ENCODE data around the gene FOXL2NB. TPM values are rescaled to one million over a fixed set of nuclear protein-coding genes. Genes with fewer than 3 reads are reported as not detected.

The FOXL2NB gene
- total RNA-seq, 1 experiment from 2014 or later, result 0.31 TPM

DNA sequence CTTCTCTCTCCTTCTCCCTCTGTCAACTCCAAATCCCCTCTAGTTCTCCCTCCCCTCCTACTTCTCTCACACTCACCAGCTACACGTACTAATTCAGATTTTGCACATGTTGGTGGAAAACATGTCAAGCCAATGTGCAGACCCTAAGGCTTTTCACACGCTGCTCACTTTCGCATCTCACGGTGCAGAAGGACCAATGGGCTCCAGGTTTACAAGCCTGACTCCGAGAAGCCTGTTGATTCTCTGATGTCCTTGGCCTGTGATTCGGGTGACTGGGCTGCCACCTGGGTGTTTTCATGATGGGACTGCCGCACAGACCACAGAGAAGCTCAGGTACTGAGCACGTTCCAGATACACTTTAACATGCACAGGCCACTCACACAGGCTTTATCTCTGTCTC lies 3.7 kb downstream of the FOXL2NB start:
- no peak overlapping the region for H3T11ph ChIP-seq (ENCODE audit: low read length)
- H2BK15ac ChIP-seq (ENCODE audit: low read depth, low read length), result no peak overlapping the region
- peak; percentile 27 for DNase-seq
- Mint-ChIP-seq H3K4me3 (peak overlapping the region; percentile 40 to 81), H3K27ac (no peak overlapping the region), H3K4me1 (peaks cover 27% of the 10 kb centered on the region in 2 experiments), H3K36me3 (ENCODE audit: insufficient read depth in 1 of 3, low read depth in 3 of 3) (peaks cover 0 to 7% (median 0%) of the 10 kb centered on the region in 3 experiments; a peak in 2 of 7 replicates), H3K27me3 (ENCODE audit: low read depth) (peaks cover 99% of the 10 kb centered on the region), H3K9me3 (peaks cover 0 to 2% of the 10 kb centered on the region in 2 experiments; a peak in 2 of 5 replicates)
- H2AFZ ChIP-seq (ENCODE audit: low read length), result no peak overlapping the region
- H2BK5ac ChIP-seq (ENCODE audit: insufficient read length, low read length), result no peak overlapping the region
- H3K4ac ChIP-seq (ENCODE audit: low read depth, low read length), result no peak overlapping the region
- no peak overlapping the region for H3K9ac ChIP-seq (ENCODE audit: extremely low read depth, insufficient read length, low read length)
- H4K8ac ChIP-seq (replicated peaks; ENCODE audit: insufficient read length, low read depth, low read length), result no peak overlapping the region
- H2BK20ac ChIP-seq (ENCODE audit: low read depth, low read length, poor library complexity, severe bottlenecking), result no peak overlapping the region
- no peak overlapping the region for H4K91ac ChIP-seq (ENCODE audit: insufficient read length, low read depth, low read length)
- H3K4me2 ChIP-seq (ENCODE audit: insufficient read depth, insufficient read length, low read length), result peak overlapping the region; percentile 30
- H4K5ac ChIP-seq (ENCODE audit: insufficient read length, low read depth, low read length), result no peak overlapping the region
- no peak overlapping the region for H2BK120ac ChIP-seq (ENCODE audit: low read depth, low read length, poor library complexity, severe bottlenecking)
- H4K20me1 ChIP-seq (ENCODE audit: control insufficient read depth, insufficient read depth, insufficient read length), result no peaks in the 10 kb centered on the region
- H3K79me1 ChIP-seq (ENCODE audit: insufficient read depth, low read depth, low read length, poor library complexity, severe bottlenecking), result no peaks in the 10 kb centered on the region
- H3K56ac ChIP-seq (ENCODE audit: insufficient read length, low read depth, low read length), result no peak overlapping the region
- H3K23me2 ChIP-seq (ENCODE audit: insufficient read length, low read depth, low read length, poor library complexity, severe bottlenecking), result peaks cover 24% of the 10 kb centered on the region
- H3K14ac ChIP-seq (ENCODE audit: insufficient read depth, low read length), result no peak overlapping the region
- TF ChIP-seq, protein P1, sequence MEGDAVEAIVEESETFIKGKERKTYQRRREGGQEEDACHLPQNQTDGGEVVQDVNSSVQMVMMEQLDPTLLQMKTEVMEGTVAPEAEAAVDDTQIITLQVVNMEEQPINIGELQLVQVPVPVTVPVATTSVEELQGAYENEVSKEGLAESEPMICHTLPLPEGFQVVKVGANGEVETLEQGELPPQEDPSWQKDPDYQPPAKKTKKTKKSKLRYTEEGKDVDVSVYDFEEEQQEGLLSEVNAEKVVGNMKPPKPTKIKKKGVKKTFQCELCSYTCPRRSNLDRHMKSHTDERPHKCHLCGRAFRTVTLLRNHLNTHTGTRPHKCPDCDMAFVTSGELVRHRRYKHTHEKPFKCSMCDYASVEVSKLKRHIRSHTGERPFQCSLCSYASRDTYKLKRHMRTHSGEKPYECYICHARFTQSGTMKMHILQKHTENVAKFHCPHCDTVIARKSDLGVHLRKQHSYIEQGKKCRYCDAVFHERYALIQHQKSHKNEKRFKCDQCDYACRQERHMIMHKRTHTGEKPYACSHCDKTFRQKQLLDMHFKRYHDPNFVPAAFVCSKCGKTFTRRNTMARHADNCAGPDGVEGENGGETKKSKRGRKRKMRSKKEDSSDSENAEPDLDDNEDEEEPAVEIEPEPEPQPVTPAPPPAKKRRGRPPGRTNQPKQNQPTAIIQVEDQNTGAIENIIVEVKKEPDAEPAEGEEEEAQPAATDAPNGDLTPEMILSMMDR (conservative IDR thresholded peaks at IDR 0.05), result no peak
- H3K79me2 ChIP-seq (ENCODE audit: insufficient read depth, low read length), result no peaks in the 10 kb centered on the region
- H3K18ac ChIP-seq (ENCODE audit: insufficient read length, low read depth, low read length), result no peak overlapping the region
- peaks cover 7% of the 10 kb centered on the region; the same call in 1 of the 2 replicates for H3K4me1 ChIP-seq (ENCODE audit: insufficient read depth, low read length)
- no peak overlapping the region for H3K27ac ChIP-seq (ENCODE audit: insufficient read length, low read depth, low read length)
- no peak overlapping the region for H2BK12ac ChIP-seq (ENCODE audit: insufficient read length, low read depth, low read length)
- WGBS (ENCODE audit: extremely low coverage, insufficient read length, low lambda C conversion rate), result no CpG with 5 or more reads among the region's 8 CpGs
- H3K27me3 ChIP-seq (ENCODE audit: insufficient read depth, low read length), result peaks cover 40% of the 10 kb centered on the region
- no peaks in the 10 kb centered on the region for H3K9me3 ChIP-seq (ENCODE audit: control insufficient read depth, low read depth, low read length)
- H2AK5ac ChIP-seq (ENCODE audit: insufficient read length, low read length), result no peak overlapping the region
- no peak overlapping the region for H3K23ac ChIP-seq (ENCODE audit: insufficient read length, low read depth, low read length)
